ENCODE data around the gene BAHCC1. TPM values are rescaled to one million over a fixed set of nuclear protein-coding genes. Genes with fewer than 3 reads are reported as not detected.
A peak's percentile ranks its signal among the peaks of the same experiment; 100 is the strongest.

BAHCC1 gene
- total and polyA plus RNA-seq, 9 of the 15 experiments (the other 6 are each of a cell fraction or from before 2014, with no cell fraction given) = 0.14 to 26.9 (median 5.0) TPM

GRCh38 chr17:81412490-81413093, 17.3 kb downstream of the BAHCC1 start (continued):
- no peak for TF ChIP-seq E2F4 (CRISPR knock-in tag; IDR thresholded peaks at IDR 0.05; ENCODE audit: low read depth)
- TF ChIP-seq CXXC5 (CRISPR knock-in tag; IDR thresholded peaks at IDR 0.05) = peak; percentile 65
- TF ChIP-seq HBP1 (CRISPR knock-in tag; IDR thresholded peaks at IDR 0.05) = no peak
- no peak for TF ChIP-seq SLC30A9 (CRISPR knock-in tag; IDR thresholded peaks at IDR 0.05)
- TF ChIP-seq NFE2 (IDR thresholded peaks at IDR 0.05; ENCODE audit: low read depth) = no peak
- peak; percentile 70; the same call in 1 of the 2 replicates for TF ChIP-seq SAFB (IDR thresholded peaks at IDR 0.05; ENCODE audit: borderline replicate concordance, low read depth, low read length)
- TF ChIP-seq TEAD4 (IDR thresholded peaks at IDR 0.05; ENCODE audit: low read length) = peak; percentile 64
- no peak for TF ChIP-seq TEAD4 (CRISPR knock-in tag; IDR thresholded peaks at IDR 0.05; ENCODE audit: borderline replicate concordance)
- TF ChIP-seq RCOR1 (IDR thresholded peaks at IDR 0.05; ENCODE audit: borderline replicate concordance in 1 of 2, low read depth in 2 of 2, low read length in 2 of 2) = peak in 1 of 2 experiments; percentile 43; a peak in 1 of 4 replicates
- TF ChIP-seq MAZ (CRISPR knock-in tag; conservative IDR thresholded peaks at IDR 0.05 in 1 of 2, IDR thresholded peaks at IDR 0.05 in 1 of 2) = peak in 1 of 2 experiments; percentile 72; a peak in 1 of 4 replicates
- no peak for TF ChIP-seq HNRNPL (IDR thresholded peaks at IDR 0.05; ENCODE audit: low read depth, low read length)
- TF ChIP-seq BRCA1 (IDR thresholded peaks at IDR 0.05) = no peak
- TF ChIP-seq BRCA1 (CRISPR knock-in tag; IDR thresholded peaks at IDR 0.05) = no peak
- peak; percentile 45 for TF ChIP-seq NEUROD1 (IDR thresholded peaks at IDR 0.05; ENCODE audit: borderline replicate concordance, low read depth, low read length, partially characterized antibody)
- TF ChIP-seq SFPQ (IDR thresholded peaks at IDR 0.05; ENCODE audit: low read depth, low read length) = no peak
- no peak for TF ChIP-seq ZBTB12 (CRISPR knock-in tag; IDR thresholded peaks at IDR 0.05)
- no peak for TF ChIP-seq ZNF778 (CRISPR knock-in tag; IDR thresholded peaks at IDR 0.05)
- no peak for TF ChIP-seq ZNF282 (CRISPR knock-in tag; IDR thresholded peaks at IDR 0.05)
- TF ChIP-seq ZNF57 (CRISPR knock-in tag; IDR thresholded peaks at IDR 0.05) = no peak
- TF ChIP-seq TOE1 (IDR thresholded peaks at IDR 0.05; ENCODE audit: borderline replicate concordance) = no peak
- no peak for TF ChIP-seq TOE1 (CRISPR knock-in tag; IDR thresholded peaks at IDR 0.05; ENCODE audit: borderline replicate concordance, low read depth)
- no peak; the same call in 1 of the 2 replicates for TF ChIP-seq SMC3 (conservative IDR thresholded peaks at IDR 0.05; ENCODE audit: insufficient read depth, low read depth, low read length)
- no peak for TF ChIP-seq PTTG1 (tag; IDR thresholded peaks at IDR 0.05; ENCODE audit: low read depth)
- TF ChIP-seq TCF7 (IDR thresholded peaks at IDR 0.05; ENCODE audit: borderline replicate concordance) = no peak
